HepG2 (cell line): Measurements from ENCODE around the gene GPBAR1. TPM values are rescaled to one million over a fixed set of nuclear protein-coding genes. Genes with fewer than 3 reads are reported as not detected.

ENCODE experiments used
- AFF4 ChIP-seq: sonication (generic); formaldehyde crosslinking; IDR thresholded peaks from 2 replicates; pipeline ENCODE4 v1.4.0; 2020; ENCODE audit warnings: missing genetic modification reagents
- NFIC ChIP-seq: IDR thresholded peaks from 2 replicates; pipeline ENCODE4 v1.6.1; 2012; ENCODE audit warnings: mild to moderate bottlenecking, low read length, inconsistent platforms
- RFXAP ChIP-seq: sonication (generic); formaldehyde crosslinking; IDR thresholded peaks from 2 replicates; pipeline ENCODE4 v1.4.0; 2020; ENCODE audit warnings: missing genetic modification reagents, borderline replicate concordance
- SP4 ChIP-seq: sonication (generic); formaldehyde crosslinking; IDR thresholded peaks from 2 replicates; pipeline ENCODE4 v1.8.1; 2023; ENCODE audit warnings: mild to moderate bottlenecking, missing genetic modification reagents
- TRAFD1 ChIP-seq: sonication (generic); formaldehyde crosslinking; IDR thresholded peaks from 2 replicates; pipeline ENCODE4 v1.5.1; 2020; ENCODE audit warnings: missing genetic modification reagents, mild to moderate bottlenecking, borderline replicate concordance
- U2AF2 ChIP-seq: fragments of 200-400 bp; formaldehyde crosslinking; IDR thresholded peaks from 2 replicates; pipeline ENCODE4 v1.6.1; 2017; ENCODE audit warnings: low read depth, mild to moderate bottlenecking, low read length
- ZBTB20 ChIP-seq: sonication (generic); formaldehyde crosslinking; IDR thresholded peaks from 2 replicates; pipeline ENCODE4 v1.8.1; 2023; ENCODE audit warnings: missing genetic modification reagents, low read depth, mild to moderate bottlenecking, borderline replicate concordance
- ZNF530 ChIP-seq: sonication (generic); formaldehyde crosslinking; IDR thresholded peaks from 2 replicates; pipeline ENCODE4 v1.5.0; 2020; ENCODE audit warnings: low read depth, mild to moderate bottlenecking, missing genetic modification reagents
- polyA plus RNA-seq, 8 experiments: library from polyadenylated mRNA; depleted of rRNA in 3 of 8; stranded (reverse) in 7 of 8; unstranded in 1 of 8; fragments of >200 nt; fragmentation: Illumina TruSeq in 4 of 8; extraction: Trizol in 4 of 8; gene quantifications; 2 replicates each; pipeline versions ENCODE4 v1.2.1 to v1.2.3, GENCODE V29; 2011 to 2016; ENCODE audit warnings: low read depth in 4 of 8, missing spikeins in 1 of 8, mixed read lengths in 1 of 8; ENCODE audit not compliant: insufficient read depth in 1 of 8
- total RNA-seq, 5 experiments: library from RNA; depleted of rRNA; stranded (reverse); fragments of >200 nt; fragmentation: Illumina TruSeq; extraction: Trizol; gene quantifications; 2 replicates each; pipeline ENCODE4 v1.2.3, GENCODE V29; 2016; ENCODE audit warnings: low read depth in 1 of 5
- TF ChIP-seq, protein P1 (sequence below): sonication (generic); formaldehyde crosslinking; IDR thresholded peaks from 2 replicates; pipeline ENCODE4 v1.5.0; 2020; ENCODE audit warnings: mild to moderate bottlenecking, missing genetic modification reagents, moderate library complexity
- TF ChIP-seq, protein P2 (sequence below): sonication (generic); formaldehyde crosslinking; IDR thresholded peaks from 2 replicates; pipeline ENCODE4 v1.5.1; 2020; ENCODE audit warnings: mild to moderate bottlenecking, missing genetic modification reagents, borderline replicate concordance
- TF ChIP-seq, protein P3 (sequence below): IDR thresholded peaks from 2 replicates; pipeline ENCODE4 v1.6.1; 2012; ENCODE audit warnings: low read depth, low read length, improper control_type of control experiment

The GPBAR1 gene
- total and polyA plus RNA-seq, 2 of the 13 experiments (the other 11 are each of a cell fraction or from before 2014, with no cell fraction given), result 0.05 to 0.09 TPM

DNA sequence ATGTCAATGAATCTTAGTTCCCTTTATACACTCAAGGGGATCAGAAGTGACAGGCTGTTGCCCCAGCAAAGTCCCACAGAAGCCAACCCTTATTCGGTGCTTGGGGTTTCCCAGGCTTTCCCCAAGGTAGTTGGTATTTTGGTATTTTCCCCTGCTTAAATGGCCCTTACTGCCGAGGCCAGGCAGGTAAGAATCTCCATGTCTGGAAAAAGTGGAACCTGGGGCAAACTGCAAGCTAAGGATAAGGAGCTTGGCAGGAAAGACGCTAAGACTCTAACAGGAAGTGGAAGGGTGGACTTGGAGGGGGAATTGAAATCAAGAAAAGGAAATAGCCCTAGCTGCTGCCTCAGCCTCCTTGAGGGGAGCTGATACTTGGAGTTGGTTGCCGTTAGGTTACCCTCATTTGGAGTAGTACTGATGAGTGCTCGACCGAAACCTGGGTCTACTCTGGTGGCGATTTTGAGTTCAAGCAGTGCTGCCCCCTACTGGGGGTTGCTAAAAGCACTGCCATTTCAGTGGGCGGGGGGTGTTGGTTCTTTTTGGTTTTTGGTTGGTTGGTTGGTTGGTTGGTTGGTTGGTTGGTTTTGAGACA lies 3.3 kb upstream of the GPBAR1 start (continued):
- TF ChIP-seq, protein P1, sequence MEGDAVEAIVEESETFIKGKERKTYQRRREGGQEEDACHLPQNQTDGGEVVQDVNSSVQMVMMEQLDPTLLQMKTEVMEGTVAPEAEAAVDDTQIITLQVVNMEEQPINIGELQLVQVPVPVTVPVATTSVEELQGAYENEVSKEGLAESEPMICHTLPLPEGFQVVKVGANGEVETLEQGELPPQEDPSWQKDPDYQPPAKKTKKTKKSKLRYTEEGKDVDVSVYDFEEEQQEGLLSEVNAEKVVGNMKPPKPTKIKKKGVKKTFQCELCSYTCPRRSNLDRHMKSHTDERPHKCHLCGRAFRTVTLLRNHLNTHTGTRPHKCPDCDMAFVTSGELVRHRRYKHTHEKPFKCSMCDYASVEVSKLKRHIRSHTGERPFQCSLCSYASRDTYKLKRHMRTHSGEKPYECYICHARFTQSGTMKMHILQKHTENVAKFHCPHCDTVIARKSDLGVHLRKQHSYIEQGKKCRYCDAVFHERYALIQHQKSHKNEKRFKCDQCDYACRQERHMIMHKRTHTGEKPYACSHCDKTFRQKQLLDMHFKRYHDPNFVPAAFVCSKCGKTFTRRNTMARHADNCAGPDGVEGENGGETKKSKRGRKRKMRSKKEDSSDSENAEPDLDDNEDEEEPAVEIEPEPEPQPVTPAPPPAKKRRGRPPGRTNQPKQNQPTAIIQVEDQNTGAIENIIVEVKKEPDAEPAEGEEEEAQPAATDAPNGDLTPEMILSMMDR (CRISPR knock-in tag), result peak; percentile 57
- TF ChIP-seq RFXAP (CRISPR knock-in tag) (no peak), U2AF2 (no peak), NFIC (no peak), ZNF530 (CRISPR knock-in tag) (no peak), AFF4 (CRISPR knock-in tag) (no peak), TRAFD1 (CRISPR knock-in tag) (no peak), SP4 (CRISPR knock-in tag) (no peak), ZBTB20 (CRISPR knock-in tag) (no peak)
- TF ChIP-seq, protein P2, sequence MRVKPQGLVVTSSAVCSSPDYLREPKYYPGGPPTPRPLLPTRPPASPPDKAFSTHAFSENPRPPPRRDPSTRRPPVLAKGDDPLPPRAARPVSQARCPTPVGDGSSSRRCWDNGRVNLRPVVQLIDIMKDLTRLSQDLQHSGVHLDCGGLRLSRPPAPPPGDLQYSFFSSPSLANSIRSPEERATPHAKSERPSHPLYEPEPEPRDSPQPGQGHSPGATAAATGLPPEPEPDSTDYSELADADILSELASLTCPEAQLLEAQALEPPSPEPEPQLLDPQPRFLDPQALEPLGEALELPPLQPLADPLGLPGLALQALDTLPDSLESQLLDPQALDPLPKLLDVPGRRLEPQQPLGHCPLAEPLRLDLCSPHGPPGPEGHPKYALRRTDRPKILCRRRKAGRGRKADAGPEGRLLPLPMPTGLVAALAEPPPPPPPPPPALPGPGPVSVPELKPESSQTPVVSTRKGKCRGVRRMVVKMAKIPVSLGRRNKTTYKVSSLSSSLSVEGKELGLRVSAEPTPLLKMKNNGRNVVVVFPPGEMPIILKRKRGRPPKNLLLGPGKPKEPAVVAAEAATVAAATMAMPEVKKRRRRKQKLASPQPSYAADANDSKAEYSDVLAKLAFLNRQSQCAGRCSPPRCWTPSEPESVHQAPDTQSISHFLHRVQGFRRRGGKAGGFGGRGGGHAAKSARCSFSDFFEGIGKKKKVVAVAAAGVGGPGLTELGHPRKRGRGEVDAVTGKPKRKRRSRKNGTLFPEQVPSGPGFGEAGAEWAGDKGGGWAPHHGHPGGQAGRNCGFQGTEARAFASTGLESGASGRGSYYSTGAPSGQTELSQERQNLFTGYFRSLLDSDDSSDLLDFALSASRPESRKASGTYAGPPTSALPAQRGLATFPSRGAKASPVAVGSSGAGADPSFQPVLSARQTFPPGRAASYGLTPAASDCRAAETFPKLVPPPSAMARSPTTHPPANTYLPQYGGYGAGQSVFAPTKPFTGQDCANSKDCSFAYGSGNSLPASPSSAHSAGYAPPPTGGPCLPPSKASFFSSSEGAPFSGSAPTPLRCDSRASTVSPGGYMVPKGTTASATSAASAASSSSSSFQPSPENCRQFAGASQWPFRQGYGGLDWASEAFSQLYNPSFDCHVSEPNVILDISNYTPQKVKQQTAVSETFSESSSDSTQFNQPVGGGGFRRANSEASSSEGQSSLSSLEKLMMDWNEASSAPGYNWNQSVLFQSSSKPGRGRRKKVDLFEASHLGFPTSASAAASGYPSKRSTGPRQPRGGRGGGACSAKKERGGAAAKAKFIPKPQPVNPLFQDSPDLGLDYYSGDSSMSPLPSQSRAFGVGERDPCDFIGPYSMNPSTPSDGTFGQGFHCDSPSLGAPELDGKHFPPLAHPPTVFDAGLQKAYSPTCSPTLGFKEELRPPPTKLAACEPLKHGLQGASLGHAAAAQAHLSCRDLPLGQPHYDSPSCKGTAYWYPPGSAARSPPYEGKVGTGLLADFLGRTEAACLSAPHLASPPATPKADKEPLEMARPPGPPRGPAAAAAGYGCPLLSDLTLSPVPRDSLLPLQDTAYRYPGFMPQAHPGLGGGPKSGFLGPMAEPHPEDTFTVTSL (CRISPR knock-in tag), result no peak
- TF ChIP-seq, protein P3, sequence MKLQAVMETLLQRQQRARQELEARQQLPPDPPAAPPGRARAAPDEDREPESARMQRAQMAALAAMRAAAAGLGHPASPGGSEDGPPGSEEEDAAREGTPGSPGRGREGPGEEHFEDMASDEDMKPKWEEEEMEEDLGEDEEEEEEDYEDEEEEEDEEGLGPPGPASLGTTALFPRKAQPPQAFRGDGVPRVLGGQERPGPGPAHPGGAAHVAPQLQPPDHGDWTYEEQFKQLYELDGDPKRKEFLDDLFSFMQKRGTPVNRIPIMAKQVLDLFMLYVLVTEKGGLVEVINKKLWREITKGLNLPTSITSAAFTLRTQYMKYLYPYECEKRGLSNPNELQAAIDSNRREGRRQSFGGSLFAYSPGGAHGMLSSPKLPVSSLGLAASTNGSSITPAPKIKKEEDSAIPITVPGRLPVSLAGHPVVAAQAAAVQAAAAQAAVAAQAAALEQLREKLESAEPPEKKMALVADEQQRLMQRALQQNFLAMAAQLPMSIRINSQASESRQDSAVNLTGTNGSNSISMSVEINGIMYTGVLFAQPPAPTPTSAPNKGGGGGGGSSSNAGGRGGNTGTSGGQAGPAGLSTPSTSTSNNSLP, result no peak
